Liver (tissue), 9 donors: ENCODE results near the gene GALK2. TPM values are rescaled to one million over a fixed set of nuclear protein-coding genes. Genes with fewer than 3 reads are reported as not detected.

Source experiments
- DNase-seq: peaks from one replicate; pipeline ENCODE4 v3.0.0-alpha.2; 2017; ENCODE audit warnings: low spot score
- H3K27ac ChIP-seq, 2 donors: one replicate each; pipeline ENCODE4 v1.7.0; 2013; ENCODE audit warnings: inconsistent platforms in 2 of 2, low read length in 2 of 2, control low read depth in 1 of 2, low read depth in 1 of 2, mild to moderate bottlenecking in 1 of 2
- H3K27me3 ChIP-seq, 4 donors: one replicate each; pipeline versions ENCODE4 v1.6.1 to v1.7.0; 2013; ENCODE audit warnings: low read length in 3 of 4, inconsistent platforms in 1 of 4, mild to moderate bottlenecking in 1 of 4, moderate library complexity in 1 of 4; ENCODE audit not compliant: control insufficient read depth in 4 of 4, insufficient read depth in 4 of 4
- H3K36me3 ChIP-seq, 4 donors: one replicate each; pipeline versions ENCODE4 v1.6.1 to v1.7.0; 2013; ENCODE audit warnings: low read length in 3 of 4, mild to moderate bottlenecking in 3 of 4, low read depth in 1 of 4, moderate library complexity in 1 of 4; ENCODE audit not compliant: control insufficient read depth in 4 of 4, insufficient read depth in 3 of 4
- H3K4me1 ChIP-seq, 4 donors: one replicate each; pipeline versions ENCODE4 v1.6.1 to v1.7.0; 2013; ENCODE audit warnings: low read length in 3 of 4, mild to moderate bottlenecking in 3 of 4, moderate library complexity in 1 of 4; ENCODE audit not compliant: control insufficient read depth in 4 of 4, insufficient read depth in 4 of 4
- H3K4me3 ChIP-seq, 3 donors: one replicate each; pipeline versions ENCODE4 v1.6.1 to v1.7.0; 2013; ENCODE audit warnings: low read length in 3 of 3, control low read depth in 1 of 3, low read depth in 1 of 3, mild to moderate bottlenecking in 1 of 3
- H3K9ac ChIP-seq, 2 donors: one replicate each; pipeline ENCODE4 v1.7.0; 2013; ENCODE audit warnings: low read length in 2 of 2, mild to moderate bottlenecking in 2 of 2, moderate library complexity in 2 of 2, control low read depth in 1 of 2, low read depth in 1 of 2
- H3K9me3 ChIP-seq, 4 donors: one replicate each; pipeline versions ENCODE4 v1.6.1 to v1.7.0; 2013; ENCODE audit warnings: low read length in 3 of 4; ENCODE audit not compliant: control insufficient read depth in 4 of 4
- EGR1 ChIP-seq, 2 donors: IDR thresholded peaks; 2 replicates each; pipeline ENCODE4 v1.6.1; 2016 to 2018; ENCODE audit warnings: antibody characterized with exemption in 2 of 2, low read depth in 2 of 2
- FOXA1 ChIP-seq: IDR thresholded peaks from 2 replicates; pipeline ENCODE4 v1.6.1; 2016; ENCODE audit warnings: antibody characterized with exemption
- FOXA2 ChIP-seq: IDR thresholded peaks from 2 replicates; pipeline ENCODE4 v1.6.1; 2016; ENCODE audit warnings: antibody characterized with exemption
- GABPA ChIP-seq, 2 donors: IDR thresholded peaks in 1 of 2; conservative IDR thresholded peaks in 1 of 2; 2 replicates each; pipeline ENCODE4 v1.6.1; 2016; ENCODE audit warnings: antibody characterized with exemption in 2 of 2, mild to moderate bottlenecking in 1 of 2, moderate library complexity in 1 of 2
- HNF4A ChIP-seq, 2 donors: conservative IDR thresholded peaks; 2 replicates each; pipeline ENCODE4 v1.6.1; 2016; ENCODE audit warnings: antibody characterized with exemption in 2 of 2, mild to moderate bottlenecking in 2 of 2
- HNF4G ChIP-seq: IDR thresholded peaks from 2 replicates; pipeline ENCODE4 v1.6.1; 2016; ENCODE audit warnings: antibody characterized with exemption
- JUND ChIP-seq, 2 donors: IDR thresholded peaks; 2 replicates each; pipeline ENCODE4 v1.6.1; 2016; ENCODE audit warnings: antibody characterized with exemption in 2 of 2
- NR2F2 ChIP-seq: IDR thresholded peaks from 2 replicates; pipeline ENCODE4 v1.6.1; 2016; ENCODE audit warnings: antibody characterized with exemption
- RAD21 ChIP-seq, 2 donors: IDR thresholded peaks; 2 replicates each; pipeline ENCODE4 v1.6.1; 2016; ENCODE audit warnings: antibody characterized with exemption in 2 of 2, mild to moderate bottlenecking in 2 of 2
- RXRA ChIP-seq, 2 donors: IDR thresholded peaks; 2 replicates each; pipeline ENCODE4 v1.6.1; 2017 to 2018; ENCODE audit warnings: antibody characterized with exemption in 2 of 2, mild to moderate bottlenecking in 1 of 2
- SP1 ChIP-seq: IDR thresholded peaks from 2 replicates; pipeline ENCODE4 v1.6.1; 2018; ENCODE audit warnings: antibody characterized with exemption, mild to moderate bottlenecking
- YY1 ChIP-seq: IDR thresholded peaks from 2 replicates; pipeline ENCODE4 v1.6.1; 2016; ENCODE audit warnings: antibody characterized with exemption, mild to moderate bottlenecking
- WGBS: extraction: QIAGEN DNeasy Blood & Tissue Kit; methylation state at CpG from one replicate; pipeline ENCODE4 v1.1.7; 2013; 5-methylcytosine and 5-hydroxymethylcytosine counted together
- polyA plus RNA-seq, 2 donors: library from polyadenylated mRNA; stranded (reverse) in 1 of 2; unstranded in 1 of 2; fragments of 200-250 nt in 1 of 2; fragments of >200 nt in 1 of 2; fragmentation: Nextera tagmentation in 1 of 2; extraction: Ambion mirVana in 1 of 2; gene quantifications; one replicate each; pipeline versions ENCODE4 v1.2.1 to v1.2.3, GENCODE V29; 2013 to 2015
- total RNA-seq, 2 donors: library from RNA; depleted of rRNA; stranded (reverse); fragments of >200 nt; gene quantifications; one replicate each; pipeline ENCODE4 v1.2.3, GENCODE V29; 2014
- TF ChIP-seq, protein P1 (sequence below): IDR thresholded peaks from 2 replicates; pipeline ENCODE4 v1.6.1; 2016; ENCODE audit warnings: antibody characterized with exemption
- TF ChIP-seq, protein P2 (sequence below): fragments of 150-350 bp; IDR thresholded peaks from 2 replicates; pipeline ENCODE4 v1.5.1; 2017; ENCODE audit warnings: improper control_type of control experiment, low read depth, low read length; ENCODE audit not compliant: missing input control
- TF ChIP-seq, protein P3 (sequence below): IDR thresholded peaks from 2 replicates; pipeline ENCODE4 v1.6.1; 2016; ENCODE audit warnings: antibody characterized with exemption
- TF ChIP-seq, protein P4 (sequence below): IDR thresholded peaks from 2 replicates; pipeline ENCODE4 v1.6.1; 2016; ENCODE audit warnings: antibody characterized with exemption
- donor health status: healthy.
- donor health status: healthy.
- donor health status: healthy.
- donor health status: healthy.
- donor health status: healthy.

The GALK2 gene
- total and polyA plus RNA-seq, 4 donors = 18.1 to 57.0 (median 24.5) TPM

DNA sequence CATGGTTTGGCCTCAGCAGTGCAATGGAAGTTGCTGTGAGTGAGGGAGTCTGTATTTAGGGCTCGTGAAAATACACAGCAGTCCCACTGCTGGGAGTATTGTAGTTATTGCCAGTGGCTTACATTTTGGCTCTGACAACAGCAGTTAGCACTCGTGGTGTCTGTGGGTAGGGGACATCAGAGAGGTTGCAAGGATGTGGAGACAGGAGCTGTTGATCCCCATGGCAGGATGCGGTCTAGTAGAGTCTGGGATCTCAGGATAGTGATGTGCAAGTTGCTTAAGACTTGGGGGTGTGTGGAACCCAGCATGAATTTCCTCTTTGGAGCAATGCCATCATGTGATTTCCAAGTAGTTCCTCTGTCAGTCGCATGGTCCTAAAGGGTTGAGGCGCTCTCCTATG, 59.9 kb downstream of the GALK2 start:
- Histone ChIP-seq H3K9me3 (peaks cover 0 to 2% (median 0%) of the 10 kb centered on the region in 4 donors), H3K36me3 (peaks cover 0 to 2% (median 0%) of the 10 kb centered on the region in 4 donors), H3K27ac (no peak overlapping the region), H3K4me3 (no peak overlapping the region), H3K9ac (no peak overlapping the region), H3K4me1 (peaks cover 0 to 6% (median 3%) of the 10 kb centered on the region in 4 donors), H3K27me3 (no peaks in the 10 kb centered on the region)
- TF ChIP-seq EGR1 (IDR thresholded peaks at IDR 0.05; ENCODE audit: low read depth in 2 of 2) = no peak
- no peak for TF ChIP-seq FOXA1
- TF ChIP-seq HNF4A (conservative IDR thresholded peaks at IDR 0.05) = no peak
- no peak for TF ChIP-seq SP1
- WGBS = 98% methylated on average over 5 of the region's 5 CpGs
- no peak for DNase-seq

DNA sequence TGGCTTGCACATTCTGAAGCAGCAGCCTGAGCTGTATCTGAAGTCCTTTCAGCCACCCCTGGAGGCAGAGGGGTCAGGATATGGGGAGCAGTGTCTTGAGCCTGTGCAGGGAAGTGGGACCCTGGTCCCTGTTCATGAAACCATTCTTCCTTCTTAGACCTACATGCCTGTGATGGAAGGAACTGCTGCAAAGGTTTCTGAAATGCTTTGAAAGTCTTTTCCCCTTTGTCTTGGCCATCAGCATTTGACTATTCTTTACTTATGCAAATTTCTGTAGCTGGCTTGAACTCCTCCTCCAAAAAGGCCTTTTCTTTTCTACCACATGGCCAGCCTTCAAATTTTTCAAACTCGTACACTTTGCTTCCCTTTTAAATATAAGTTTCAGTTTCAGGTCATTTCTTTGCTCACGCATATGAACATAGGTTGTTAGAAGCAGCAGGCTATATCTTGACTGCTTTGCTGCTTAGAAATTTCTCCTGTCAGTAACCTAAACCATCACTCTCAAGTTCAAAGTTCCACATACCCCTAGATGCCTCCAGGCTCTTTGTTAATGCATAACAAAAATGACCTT, 62.3 kb downstream of the GALK2 start:
- no peak overlapping the region for H3K4me3 ChIP-seq
- no peak for TF ChIP-seq NR2F2
- TF ChIP-seq JUND (IDR thresholded peaks at IDR 0.05) = no peak
- TF ChIP-seq HNF4G = no peak
- no peak for TF ChIP-seq GABPA (IDR thresholded peaks at IDR 0.05 in 1 of 2, conservative IDR thresholded peaks at IDR 0.05 in 1 of 2)
- TF ChIP-seq FOXA2 = no peak
- no peak for TF ChIP-seq RAD21 (IDR thresholded peaks at IDR 0.05)
- TF ChIP-seq HNF4A (conservative IDR thresholded peaks at IDR 0.05) = peak; percentile 21 to 37
- TF ChIP-seq, protein P1, sequence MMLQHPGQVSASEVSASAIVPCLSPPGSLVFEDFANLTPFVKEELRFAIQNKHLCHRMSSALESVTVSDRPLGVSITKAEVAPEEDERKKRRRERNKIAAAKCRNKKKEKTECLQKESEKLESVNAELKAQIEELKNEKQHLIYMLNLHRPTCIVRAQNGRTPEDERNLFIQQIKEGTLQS = no peak
- no peak for TF ChIP-seq SP1
- TF ChIP-seq, protein P2, sequence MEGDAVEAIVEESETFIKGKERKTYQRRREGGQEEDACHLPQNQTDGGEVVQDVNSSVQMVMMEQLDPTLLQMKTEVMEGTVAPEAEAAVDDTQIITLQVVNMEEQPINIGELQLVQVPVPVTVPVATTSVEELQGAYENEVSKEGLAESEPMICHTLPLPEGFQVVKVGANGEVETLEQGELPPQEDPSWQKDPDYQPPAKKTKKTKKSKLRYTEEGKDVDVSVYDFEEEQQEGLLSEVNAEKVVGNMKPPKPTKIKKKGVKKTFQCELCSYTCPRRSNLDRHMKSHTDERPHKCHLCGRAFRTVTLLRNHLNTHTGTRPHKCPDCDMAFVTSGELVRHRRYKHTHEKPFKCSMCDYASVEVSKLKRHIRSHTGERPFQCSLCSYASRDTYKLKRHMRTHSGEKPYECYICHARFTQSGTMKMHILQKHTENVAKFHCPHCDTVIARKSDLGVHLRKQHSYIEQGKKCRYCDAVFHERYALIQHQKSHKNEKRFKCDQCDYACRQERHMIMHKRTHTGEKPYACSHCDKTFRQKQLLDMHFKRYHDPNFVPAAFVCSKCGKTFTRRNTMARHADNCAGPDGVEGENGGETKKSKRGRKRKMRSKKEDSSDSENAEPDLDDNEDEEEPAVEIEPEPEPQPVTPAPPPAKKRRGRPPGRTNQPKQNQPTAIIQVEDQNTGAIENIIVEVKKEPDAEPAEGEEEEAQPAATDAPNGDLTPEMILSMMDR = no peak
- no peak for TF ChIP-seq FOXA1
- TF ChIP-seq EGR1 (IDR thresholded peaks at IDR 0.05; ENCODE audit: low read depth in 2 of 2) = no peak
- TF ChIP-seq RXRA (IDR thresholded peaks at IDR 0.05) = peak in 1 of 2 donors; percentile 12
- TF ChIP-seq, protein P3, sequence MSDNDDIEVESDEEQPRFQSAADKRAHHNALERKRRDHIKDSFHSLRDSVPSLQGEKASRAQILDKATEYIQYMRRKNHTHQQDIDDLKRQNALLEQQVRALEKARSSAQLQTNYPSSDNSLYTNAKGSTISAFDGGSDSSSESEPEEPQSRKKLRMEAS = no peak
- no peaks in the 10 kb centered on the region for H3K27me3 ChIP-seq
- peaks cover 0 to 2% (median 0%) of the 10 kb centered on the region in 4 donors for H3K9me3 ChIP-seq
- WGBS = 88% methylated on average over 2 of the region's 2 CpGs
- H3K27ac ChIP-seq = no peak overlapping the region
- peaks cover 0 to 6% (median 3%) of the 10 kb centered on the region in 4 donors for H3K4me1 ChIP-seq
- no peak overlapping the region for H3K9ac ChIP-seq
- H3K36me3 ChIP-seq = peaks cover 0 to 2% (median 0%) of the 10 kb centered on the region in 4 donors
- no peak for DNase-seq

DNA sequence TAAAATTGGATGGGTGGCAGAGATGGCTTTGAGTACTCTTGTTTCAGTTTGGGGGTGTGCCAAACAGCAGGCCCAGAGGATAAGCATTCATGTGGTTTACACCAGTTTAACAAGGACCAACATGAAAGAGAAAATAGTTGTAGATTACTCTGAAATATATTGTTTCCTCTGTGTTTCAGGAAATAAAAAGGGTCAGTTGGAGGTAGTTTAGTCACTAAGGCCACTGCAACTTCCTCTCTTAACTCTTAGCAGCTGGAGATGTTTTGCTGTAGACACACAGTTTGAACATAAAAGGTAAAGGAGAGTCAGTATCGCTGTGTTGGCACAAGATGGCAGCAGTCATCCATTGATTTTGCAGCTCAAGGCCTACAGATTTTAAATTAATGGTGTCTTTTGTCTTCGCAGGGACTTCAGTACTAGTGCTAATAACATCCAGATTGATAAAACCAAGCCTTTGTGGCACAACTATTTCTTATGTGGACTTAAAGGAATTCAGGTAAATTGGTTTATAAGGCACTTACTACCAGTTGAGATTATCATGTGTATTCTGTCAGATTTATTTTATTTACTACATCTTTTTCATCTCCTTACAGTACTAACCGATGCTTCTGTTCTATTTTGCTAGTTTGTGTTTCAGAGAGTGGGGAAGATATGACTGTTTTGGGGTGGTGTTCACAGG, 65.5 kb downstream of the GALK2 start:
- H3K27me3 ChIP-seq = no peaks in the 10 kb centered on the region
- H3K4me3 ChIP-seq = no peak overlapping the region
- peaks cover 0 to 12% (median 3%) of the 10 kb centered on the region in 4 donors for H3K36me3 ChIP-seq
- TF ChIP-seq, protein P4, sequence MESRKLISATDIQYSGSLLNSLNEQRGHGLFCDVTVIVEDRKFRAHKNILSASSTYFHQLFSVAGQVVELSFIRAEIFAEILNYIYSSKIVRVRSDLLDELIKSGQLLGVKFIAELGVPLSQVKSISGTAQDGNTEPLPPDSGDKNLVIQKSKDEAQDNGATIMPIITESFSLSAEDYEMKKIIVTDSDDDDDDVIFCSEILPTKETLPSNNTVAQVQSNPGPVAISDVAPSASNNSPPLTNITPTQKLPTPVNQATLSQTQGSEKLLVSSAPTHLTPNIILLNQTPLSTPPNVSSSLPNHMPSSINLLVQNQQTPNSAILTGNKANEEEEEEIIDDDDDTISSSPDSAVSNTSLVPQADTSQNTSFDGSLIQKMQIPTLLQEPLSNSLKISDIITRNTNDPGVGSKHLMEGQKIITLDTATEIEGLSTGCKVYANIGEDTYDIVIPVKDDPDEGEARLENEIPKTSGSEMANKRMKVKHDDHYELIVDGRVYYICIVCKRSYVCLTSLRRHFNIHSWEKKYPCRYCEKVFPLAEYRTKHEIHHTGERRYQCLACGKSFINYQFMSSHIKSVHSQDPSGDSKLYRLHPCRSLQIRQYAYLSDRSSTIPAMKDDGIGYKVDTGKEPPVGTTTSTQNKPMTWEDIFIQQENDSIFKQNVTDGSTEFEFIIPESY = no peak
- TF ChIP-seq HNF4A (conservative IDR thresholded peaks at IDR 0.05) (no peak), RAD21 (IDR thresholded peaks at IDR 0.05) (peak; percentile 78 to 84), YY1 (peak; percentile 27), FOXA1 (no peak)
- TF ChIP-seq, protein P2 = peak; percentile 65
- DNase-seq = no peak
- no peaks in the 10 kb centered on the region for H3K9me3 ChIP-seq
- H3K27ac ChIP-seq = no peak overlapping the region
- H3K4me1 ChIP-seq = peaks cover 0 to 6% (median 3%) of the 10 kb centered on the region in 4 donors
- WGBS = 54% methylated on average over 3 of the region's 3 CpGs
- H3K9ac ChIP-seq = no peak overlapping the region
